ENCODE data around the gene PROCR.

GRCh38 chr20:35190556-35190955, 18.7 kb downstream of the PROCR start:
- no peak for TF ChIP-seq CTCF (IDR thresholded peaks at IDR 0.05)
- TF ChIP-seq POLR2A (IDR thresholded peaks at IDR 0.05) = no peak

Measured in lower leg skin (tissue), 3 donors.